ENCODE results near the gene NAALADL2. TPM values are rescaled to one million over a fixed set of nuclear protein-coding genes. Genes with fewer than 3 reads are reported as not detected.

Gene NAALADL2
- polyA plus RNA-seq, 1 donor from 2014 or later, result 1.6 TPM

DNA sequence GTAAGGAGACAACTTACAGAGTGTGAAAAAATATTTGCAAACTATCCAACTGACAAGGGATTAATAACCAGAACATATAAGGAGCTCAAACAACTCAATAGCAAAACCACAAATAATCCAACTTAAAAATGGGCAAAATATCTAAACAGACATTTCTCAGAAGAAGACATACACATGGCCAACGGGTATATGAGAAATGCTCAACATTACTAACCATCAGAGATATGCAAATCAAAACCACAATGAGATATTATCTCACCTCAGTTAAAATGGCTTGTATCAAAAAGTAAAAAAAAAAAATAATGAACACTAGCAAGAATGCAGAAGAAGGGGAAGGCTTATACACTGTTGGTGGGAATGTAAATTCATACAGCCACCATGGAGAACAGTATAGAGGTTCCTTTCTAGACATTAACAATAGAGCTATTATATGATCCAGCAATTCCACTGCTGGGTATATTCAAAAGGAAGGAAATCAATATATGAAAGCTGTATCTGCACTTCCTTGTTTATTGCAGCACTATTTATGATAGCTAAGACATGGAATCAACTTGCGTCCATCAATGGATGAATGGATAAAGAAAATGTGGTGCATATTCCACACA lies 998.6 kb downstream of the NAALADL2 start:
- no peaks in the 10 kb centered on the region for H3K79me2 ChIP-seq (replicated peaks; ENCODE audit: insufficient read depth, low read length)

More for the DNA sequence above, 998.6 kb downstream of the NAALADL2 start:
- H3K9me2 ChIP-seq (ENCODE audit: insufficient read depth, low read length), result no peaks in the 10 kb centered on the region
- H2AFZ ChIP-seq (ENCODE audit: low read depth, low read length), result no peak overlapping the region
- H3K9me3 ChIP-seq (ENCODE audit: low read length), result no peaks in the 10 kb centered on the region
- H3K36me3 ChIP-seq (ENCODE audit: insufficient read depth, low read length), result no peaks in the 10 kb centered on the region
- no peaks in the 10 kb centered on the region for H4K20me1 ChIP-seq (ENCODE audit: insufficient read depth)
- H3K27me3 ChIP-seq (ENCODE audit: insufficient read depth, low read depth, low read length), result no peaks in the 10 kb centered on the region
- no peak overlapping the region for H3K27ac ChIP-seq (ENCODE audit: low read length)
- no peak overlapping the region for H3K4me2 ChIP-seq (ENCODE audit: low read length)
- no peaks in the 10 kb centered on the region for H3F3A ChIP-seq (ENCODE audit: insufficient read depth, low read length, poor library complexity, severe bottlenecking)
- no peak overlapping the region for H3K4me3 ChIP-seq (ENCODE audit: low read length)
- TF ChIP-seq EZH2 (IDR thresholded peaks at IDR 0.05; ENCODE audit: borderline replicate concordance, insufficient read depth, low read length, poor library complexity, severe bottlenecking), result no peak
- TF ChIP-seq EP300 (conservative IDR thresholded peaks at IDR 0.05; ENCODE audit: poor library complexity, severe bottlenecking), result no peak
- no peak for TF ChIP-seq MXI1 (conservative IDR thresholded peaks at IDR 0.05; ENCODE audit: poor library complexity, severe bottlenecking)
- no peak for TF ChIP-seq CTCF (IDR thresholded peaks at IDR 0.05; ENCODE audit: poor library complexity, severe bottlenecking)
- TF ChIP-seq TAF1 (IDR thresholded peaks at IDR 0.05; ENCODE audit: low read depth), result no peak
- TF ChIP-seq SMC3 (conservative IDR thresholded peaks at IDR 0.05; ENCODE audit: poor library complexity), result no peak
- no peak for TF ChIP-seq POLR2AphosphoS5 (IDR thresholded peaks at IDR 0.05)
- no peak overlapping the region for H3K9ac ChIP-seq (ENCODE audit: low read length)

Small RNA genes lying within 50 kb of the gene (small RNA-seq; reads per million reads assigned to genes)
- 0 reads per million in 3 experiments for gene MIR4789
- 0 to 1.3 (median 0.03) reads per million in 3 experiments for gene RNU4-91P
- 0 reads per million in 3 experiments for gene RNU6-1233P
- gene RNU6-1317P, result 0 reads per million in 3 experiments
